ENCODE results near the gene NOXA1.

Gene NOXA1

DNA sequence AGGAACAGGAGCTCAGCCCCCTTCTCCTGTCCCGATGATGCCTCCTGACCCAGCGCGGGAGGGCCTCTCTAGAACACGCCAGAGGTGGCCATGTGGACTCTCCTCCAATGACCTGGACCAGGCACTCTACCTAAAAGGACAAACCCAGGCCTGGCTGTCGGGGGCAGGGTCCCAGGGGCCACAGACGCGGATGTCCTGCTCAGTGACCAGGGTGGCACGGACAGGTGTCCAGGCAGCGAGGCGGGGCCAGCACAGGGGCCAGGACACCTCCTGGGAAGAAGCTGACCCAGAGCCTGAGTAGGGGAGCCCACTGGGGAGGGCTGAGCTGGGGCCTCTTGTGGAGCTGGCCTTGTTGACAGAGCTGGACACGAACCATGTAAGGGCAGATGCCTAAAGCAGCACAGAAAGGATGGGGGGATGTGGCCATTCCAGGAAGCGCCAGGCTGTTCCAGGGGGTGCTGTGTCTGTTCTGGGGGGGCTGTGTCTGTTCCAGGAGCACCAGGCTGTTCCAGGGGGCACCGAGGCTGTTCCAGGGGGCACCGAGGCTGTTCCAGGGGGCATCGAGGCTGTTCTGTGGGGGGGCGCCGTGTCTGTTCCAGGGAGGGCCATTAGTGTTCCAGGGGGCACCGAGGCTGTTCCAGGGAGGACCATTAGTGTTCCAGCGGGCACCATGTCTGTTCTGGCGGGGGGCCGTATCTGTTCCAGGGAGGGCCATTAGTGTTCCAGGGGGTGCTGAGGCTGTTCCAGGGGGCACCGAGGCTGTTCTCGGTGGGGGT, 30.8 kb upstream of the NOXA1 start:
- no peaks in the 10 kb centered on the region for H3K36me3 ChIP-seq (replicated peaks)
- TF ChIP-seq, protein P1, sequence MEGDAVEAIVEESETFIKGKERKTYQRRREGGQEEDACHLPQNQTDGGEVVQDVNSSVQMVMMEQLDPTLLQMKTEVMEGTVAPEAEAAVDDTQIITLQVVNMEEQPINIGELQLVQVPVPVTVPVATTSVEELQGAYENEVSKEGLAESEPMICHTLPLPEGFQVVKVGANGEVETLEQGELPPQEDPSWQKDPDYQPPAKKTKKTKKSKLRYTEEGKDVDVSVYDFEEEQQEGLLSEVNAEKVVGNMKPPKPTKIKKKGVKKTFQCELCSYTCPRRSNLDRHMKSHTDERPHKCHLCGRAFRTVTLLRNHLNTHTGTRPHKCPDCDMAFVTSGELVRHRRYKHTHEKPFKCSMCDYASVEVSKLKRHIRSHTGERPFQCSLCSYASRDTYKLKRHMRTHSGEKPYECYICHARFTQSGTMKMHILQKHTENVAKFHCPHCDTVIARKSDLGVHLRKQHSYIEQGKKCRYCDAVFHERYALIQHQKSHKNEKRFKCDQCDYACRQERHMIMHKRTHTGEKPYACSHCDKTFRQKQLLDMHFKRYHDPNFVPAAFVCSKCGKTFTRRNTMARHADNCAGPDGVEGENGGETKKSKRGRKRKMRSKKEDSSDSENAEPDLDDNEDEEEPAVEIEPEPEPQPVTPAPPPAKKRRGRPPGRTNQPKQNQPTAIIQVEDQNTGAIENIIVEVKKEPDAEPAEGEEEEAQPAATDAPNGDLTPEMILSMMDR (IDR thresholded peaks at IDR 0.05; ENCODE audit: low read depth, low read length, missing control alignments) = no peak
- DNase-seq = no peak
- no peak overlapping the region for H3K4me3 ChIP-seq (ENCODE audit: low read depth, low read length)
- no peaks in the 10 kb centered on the region for H3K27me3 ChIP-seq (replicated peaks)
- in situ Hi-C loops (cut with HindIII; ENCODE audit: low pct_ligation_motif_present, low sequenced_read_pairs) = no loop called here
- H3K27ac ChIP-seq = no peak overlapping the region

GRCh38 chr9:137393176-137394150, 29.7 kb upstream of the NOXA1 start:
- DNase-seq = no peak
- Histone ChIP-seq H3K27ac (no peak overlapping the region), H3K27me3 (replicated peaks) (no peaks in the 10 kb centered on the region), H3K4me3 (ENCODE audit: low read depth, low read length) (no peak overlapping the region), H3K36me3 (replicated peaks) (no peaks in the 10 kb centered on the region)
- TF ChIP-seq, protein P1 (IDR thresholded peaks at IDR 0.05; ENCODE audit: low read depth, low read length, missing control alignments) = no peak
- in situ Hi-C loops (cut with HindIII; ENCODE audit: low pct_ligation_motif_present, low sequenced_read_pairs) = no loop called here

DNA sequence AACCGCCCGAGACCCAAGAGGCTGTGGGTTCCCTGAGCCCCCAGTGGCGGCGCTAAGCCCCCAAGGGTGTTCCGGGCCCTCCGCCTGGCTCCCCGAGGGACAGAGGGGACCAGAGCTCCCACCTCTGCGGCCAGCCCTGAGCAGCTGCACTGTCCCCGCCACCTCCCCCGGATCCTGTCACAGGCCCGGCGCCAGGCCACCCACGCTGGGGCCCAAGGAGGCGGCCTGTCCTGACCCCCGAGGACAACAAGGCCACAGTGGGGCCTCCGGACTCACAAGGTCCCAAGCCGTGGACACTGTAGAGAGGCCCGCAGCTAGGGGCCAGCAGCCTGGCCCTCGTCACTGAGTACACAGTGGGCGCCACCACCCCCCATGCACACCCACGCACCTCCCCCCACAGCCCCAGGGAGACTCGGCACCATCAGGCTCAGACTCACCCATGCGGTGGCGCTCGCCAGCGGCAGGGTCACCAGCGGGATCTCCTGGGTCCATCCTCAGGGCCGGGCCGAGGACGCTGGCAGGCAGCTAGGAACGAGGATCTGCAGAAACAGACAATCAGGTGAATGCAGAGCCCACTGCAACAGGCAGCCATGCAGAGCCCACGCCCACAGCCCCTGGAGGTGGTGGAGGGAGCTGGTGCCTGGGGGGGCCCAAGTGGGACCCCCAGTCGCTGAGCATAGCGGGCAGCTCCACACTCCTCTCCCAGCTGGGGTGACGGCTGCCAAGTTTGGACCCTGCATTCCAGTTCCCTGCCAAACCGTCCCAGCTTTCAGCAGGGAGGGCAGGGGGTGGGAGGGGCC, 28.1 kb upstream of the NOXA1 start:
- in situ Hi-C loops (cut with HindIII; ENCODE audit: low pct_ligation_motif_present, low sequenced_read_pairs) = no loop called here
- Histone ChIP-seq H3K36me3 (replicated peaks) (no peaks in the 10 kb centered on the region), H3K27me3 (replicated peaks) (no peaks in the 10 kb centered on the region), H3K27ac (no peak overlapping the region), H3K4me3 (ENCODE audit: low read depth, low read length) (no peak overlapping the region)
- TF ChIP-seq, protein P1 (IDR thresholded peaks at IDR 0.05; ENCODE audit: low read depth, low read length, missing control alignments) = no peak
- no peak for DNase-seq

DNA sequence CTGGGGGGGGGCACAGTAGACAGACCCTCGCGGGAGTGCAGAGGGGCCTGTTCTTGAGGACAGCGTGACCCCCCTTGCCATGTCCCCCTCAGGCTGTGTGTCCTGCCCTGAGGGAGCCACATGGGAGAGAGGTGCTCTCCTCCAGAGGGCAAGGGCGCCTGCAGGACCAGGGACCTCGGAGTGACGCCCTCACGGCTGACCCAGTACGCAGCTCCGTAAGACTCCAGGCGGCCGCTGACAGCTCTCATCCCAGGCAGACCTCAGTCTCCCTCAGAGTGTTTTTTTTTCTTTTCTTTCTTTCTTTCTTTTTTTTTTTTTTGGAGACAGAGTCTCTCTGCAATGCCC, 27.6 kb upstream of the NOXA1 start:
- TF ChIP-seq, protein P1 (IDR thresholded peaks at IDR 0.05; ENCODE audit: low read depth, low read length, missing control alignments) = no peak
- Histone ChIP-seq H3K27me3 (replicated peaks) (no peaks in the 10 kb centered on the region), H3K36me3 (replicated peaks) (no peaks in the 10 kb centered on the region), H3K27ac (peak overlapping the region; percentile 42), H3K4me3 (ENCODE audit: low read depth, low read length) (no peak overlapping the region)
- in situ Hi-C loops (cut with HindIII; ENCODE audit: low pct_ligation_motif_present, low sequenced_read_pairs) = no loop called here
- DNase-seq = no peak

- Histone ChIP-seq H3K36me3 (replicated peaks) (no peaks in the 10 kb centered on the region), H3K4me3 (ENCODE audit: low read depth, low read length) (no peak overlapping the region), H3K27ac (peak overlapping the region; percentile 42), H3K27me3 (replicated peaks) (no peaks in the 10 kb centered on the region)
- TF ChIP-seq, protein P1 (IDR thresholded peaks at IDR 0.05; ENCODE audit: low read depth, low read length, missing control alignments) = no peak
- in situ Hi-C loops (cut with HindIII; ENCODE audit: low pct_ligation_motif_present, low sequenced_read_pairs) = no loop called here
- peak; percentile 96 for DNase-seq
Observed at GRCh38 chr9:137396227-137396626, 27.0 kb upstream of the NOXA1 start.

Data from brain microvascular endothelial cell (primary cell).